WI38 (cell line): ENCODE data around the gene RNASEH2B.

ENCODE experiments used
- H3K4me3 ChIP-seq: 2 replicates; pipeline ENCODE4 v1.5.1; 2011; ENCODE audit warnings: low read depth, mild to moderate bottlenecking, control low read depth, low read length
- CTCF ChIP-seq: IDR thresholded peaks from 2 replicates; pipeline ENCODE4 v1.5.1; 2012; ENCODE audit warnings: low read depth, mild to moderate bottlenecking, control low read depth, low read length

RNASEH2B gene

GRCh38 chr13:50993371-50993770 is 83.8 kb downstream of the RNASEH2B start:
- H3K4me3 ChIP-seq, result no peak overlapping the region
- no peak for TF ChIP-seq CTCF

- no peak for TF ChIP-seq CTCF
- H3K4me3 ChIP-seq, result no peak overlapping the region
These were observed 84.3 kb downstream of the RNASEH2B start for GRCh38 chr13:50993934-50994333.

GRCh38 chr13:50994651-50995050 is 85.1 kb downstream of the RNASEH2B start:
- no peak overlapping the region for H3K4me3 ChIP-seq
- no peak for TF ChIP-seq CTCF

GRCh38 chr13:50995854-50996253 is 86.3 kb downstream of the RNASEH2B start:
- no peak overlapping the region for H3K4me3 ChIP-seq
- no peak for TF ChIP-seq CTCF

- TF ChIP-seq CTCF, result no peak
- no peak overlapping the region for H3K4me3 ChIP-seq
These were observed 88.7 kb downstream of the RNASEH2B start for GRCh38 chr13:50998326-50998725.

GRCh38 chr13:50999641-51000040 is 90.0 kb downstream of the RNASEH2B start:
- no peak for TF ChIP-seq CTCF
- H3K4me3 ChIP-seq, result no peak overlapping the region

GRCh38 chr13:51000061-51000460 is 90.5 kb downstream of the RNASEH2B start:
- no peak overlapping the region for H3K4me3 ChIP-seq
- no peak for TF ChIP-seq CTCF
